ENCODE data around the gene GRXCR1. TPM values are rescaled to one million over a fixed set of nuclear protein-coding genes. Genes with fewer than 3 reads are reported as not detected.

GRXCR1 gene
- total RNA-seq, result not detected in 2 replicates
- long read RNA-seq, result 0 reads

GRCh38 chr4:42892413-42892812 is at the start of gene GRXCR1:
Gene GRXCR1 (plus strand): TSS chr4:42892713. CDS start chr4:42893267, 554 bp downstream.
- H3K36me3 Mint-ChIP-seq (ENCODE audit: insufficient read depth), result no peaks in the 10 kb centered on the region
- peaks cover 30% of the 10 kb centered on the region for H3K27me3 Mint-ChIP-seq

GRCh38 chr4:42843694-42844093 is 48.8 kb upstream of the GRXCR1 start:
- Mint-ChIP-seq H3K4me1 (ENCODE audit: low read depth) (no peaks in the 10 kb centered on the region), H3K36me3 (ENCODE audit: insufficient read depth) (no peaks in the 10 kb centered on the region), H3K9me3 (ENCODE audit: low read depth) (no peaks in the 10 kb centered on the region), H3K27me3 (peaks cover 52% of the 10 kb centered on the region), H3K27ac (no peak overlapping the region), H3K4me3 (ENCODE audit: low read depth) (no peak overlapping the region)
- DNase-seq (ENCODE audit: low spot score, unreplicated experiment), result no peak
- no peak for TF ChIP-seq CTCF (IDR thresholded peaks at IDR 0.05; ENCODE audit: unreplicated experiment)

More at GRCh38 chr4:42892413-42892812, at the start of gene GRXCR1:
- no peak within 1 kb of the TSS for H3K27ac Mint-ChIP-seq
- H3K4me3 Mint-ChIP-seq (ENCODE audit: low read depth), result no peak within 1 kb of the TSS
- H3K9me3 Mint-ChIP-seq (ENCODE audit: low read depth), result no peaks in the 10 kb centered on the region
- H3K4me1 Mint-ChIP-seq (ENCODE audit: low read depth), result no peaks in the 10 kb centered on the region
- TF ChIP-seq CTCF (IDR thresholded peaks at IDR 0.05; ENCODE audit: unreplicated experiment), result no peak
- no peak for DNase-seq (ENCODE audit: low spot score, unreplicated experiment)

- Mint-ChIP-seq H3K27me3 (peaks cover 57% of the 10 kb centered on the region), H3K27ac (no peak overlapping the region), H3K9me3 (ENCODE audit: low read depth) (peaks cover 8% of the 10 kb centered on the region), H3K4me3 (ENCODE audit: low read depth) (no peak overlapping the region), H3K36me3 (ENCODE audit: insufficient read depth) (no peaks in the 10 kb centered on the region), H3K4me1 (ENCODE audit: low read depth) (no peaks in the 10 kb centered on the region)
- DNase-seq (ENCODE audit: low spot score, unreplicated experiment), result no peak
- TF ChIP-seq CTCF (IDR thresholded peaks at IDR 0.05; ENCODE audit: unreplicated experiment), result no peak
Measured at GRCh38 chr4:42844422-42845070, 48.0 kb upstream of the GRXCR1 start.

- no peak for DNase-seq (ENCODE audit: low spot score, unreplicated experiment)
- H3K27ac Mint-ChIP-seq, result no peak overlapping the region
- H3K9me3 Mint-ChIP-seq (ENCODE audit: low read depth), result peaks cover 19% of the 10 kb centered on the region
Measured at GRCh38 chr4:42845586-42845985, 46.9 kb upstream of the GRXCR1 start.

GRCh38 chr4:42855779-42856178 is 36.7 kb upstream of the GRXCR1 start:
- Mint-ChIP-seq H3K36me3 (ENCODE audit: insufficient read depth) (no peaks in the 10 kb centered on the region), H3K9me3 (ENCODE audit: low read depth) (peaks cover 9% of the 10 kb centered on the region), H3K4me1 (ENCODE audit: low read depth) (no peaks in the 10 kb centered on the region), H3K27me3 (peaks cover 47% of the 10 kb centered on the region), H3K27ac (no peak overlapping the region), H3K4me3 (ENCODE audit: low read depth) (no peak overlapping the region)
- no peak for TF ChIP-seq CTCF (IDR thresholded peaks at IDR 0.05; ENCODE audit: unreplicated experiment)
- no peak for DNase-seq (ENCODE audit: low spot score, unreplicated experiment)

More at GRCh38 chr4:42845586-42845985, 46.9 kb upstream of the GRXCR1 start:
- peaks cover 53% of the 10 kb centered on the region for H3K27me3 Mint-ChIP-seq
- no peak overlapping the region for H3K4me3 Mint-ChIP-seq (ENCODE audit: low read depth)
- H3K4me1 Mint-ChIP-seq (ENCODE audit: low read depth), result no peaks in the 10 kb centered on the region
- no peaks in the 10 kb centered on the region for H3K36me3 Mint-ChIP-seq (ENCODE audit: insufficient read depth)
- no peak for TF ChIP-seq CTCF (IDR thresholded peaks at IDR 0.05; ENCODE audit: unreplicated experiment)
